ENCODE results near the gene RTN4RL1. TPM values are rescaled to one million over a fixed set of nuclear protein-coding genes. Genes with fewer than 3 reads are reported as not detected.

The RTN4RL1 gene
- total and polyA plus RNA-seq, 2 of the 13 experiments (the other 11 are each of a cell fraction or from before 2014, with no cell fraction given): 0.01 TPM; not detected in 1

DNA sequence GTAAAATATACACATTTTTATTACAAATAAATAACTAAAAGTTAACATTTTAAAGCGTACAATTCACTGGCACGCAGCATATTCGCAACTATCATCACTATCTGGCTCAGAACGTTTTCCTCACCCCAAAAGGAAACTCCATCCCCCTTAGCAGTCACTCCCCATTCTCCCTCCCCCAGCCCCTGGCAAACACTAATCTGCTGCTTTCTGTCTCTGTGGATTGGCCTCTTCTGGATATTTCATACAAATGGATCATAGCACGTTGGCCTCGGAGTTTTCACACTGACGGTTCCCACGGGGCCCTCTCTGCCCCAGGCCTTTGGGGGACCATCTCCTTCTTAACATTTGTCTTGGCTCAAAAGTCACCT lies 64.6 kb downstream of the RTN4RL1 start:
- in situ Hi-C loops (cut with HindIII; ENCODE audit: extremely low pct_ligation_motif_present, low pct_unique_long_range_greater_than_20kb) (no loop called here), intact Hi-C loops (cut with micrococcal nuclease; ENCODE audit: unreplicated experiment) (no loop called here)
- Histone ChIP-seq H3K27me3 (ENCODE audit: control insufficient read depth in 1 of 2, insufficient read depth in 2 of 2, low read length in 2 of 2) (peaks cover 8 to 30% of the 10 kb centered on the region in 2 experiments), H3K27ac (ENCODE audit: extremely low read length, insufficient read depth, low read length) (no peak overlapping the region), H3K36me3 (replicated peaks in 1 of 2; ENCODE audit: control insufficient read depth in 1 of 2, insufficient read depth in 2 of 2, low read length in 2 of 2) (no peaks in the 10 kb centered on the region), H3K79me2 (ENCODE audit: insufficient read depth, low read length) (no peaks in the 10 kb centered on the region), H3K4me3 (replicated peaks in 1 of 3; ENCODE audit: insufficient read depth in 1 of 3, low read depth in 2 of 3, low read length in 3 of 3) (no peak overlapping the region), H2AFZ (ENCODE audit: low read length) (no peak overlapping the region), H3K4me2 (ENCODE audit: low read depth, low read length) (no peak overlapping the region), H3K4me1 (ENCODE audit: insufficient read depth, low read length) (peaks cover 28% of the 10 kb centered on the region), H3K9ac (ENCODE audit: insufficient read depth, low read depth, low read length) (no peak overlapping the region), H4K20me1 (ENCODE audit: insufficient read depth, low read length) (no peaks in the 10 kb centered on the region), H3K9me3 (ENCODE audit: low read length) (no peaks in the 10 kb centered on the region)
- POLR2A ChIA-PET: no interaction called here
- WGBS (ENCODE audit: low lambda C conversion rate): 47% methylated on average over 8 of the region's 8 CpGs
- BruUV-seq (replicated peaks): no TSS peak
- CTCF ChIA-PET (ENCODE audit: low intra/inter-chr PET ratio, low total read pairs): no interaction called here
- ATAC-seq (no peak), FAIRE-seq (no peak), DNase-seq (ENCODE audit: low spot score) (no peak)
- TF ChIP-seq RNF2 (conservative IDR thresholded peaks at IDR 0.05; ENCODE audit: low read depth) (no peak), POGZ (CRISPR knock-in tag; IDR thresholded peaks at IDR 0.05) (no peak), HINFP (CRISPR knock-in tag; IDR thresholded peaks at IDR 0.05; ENCODE audit: low read depth) (no peak), ZNF367 (CRISPR knock-in tag; IDR thresholded peaks at IDR 0.05; ENCODE audit: borderline replicate concordance) (no peak), HOMEZ (CRISPR knock-in tag; IDR thresholded peaks at IDR 0.05; ENCODE audit: low read depth) (no peak), HOXA9 (CRISPR knock-in tag; IDR thresholded peaks at IDR 0.05; ENCODE audit: borderline replicate concordance) (no peak), ATM (IDR thresholded peaks at IDR 0.05; ENCODE audit: borderline replicate concordance) (no peak), ZNF747 (CRISPR knock-in tag; IDR thresholded peaks at IDR 0.05; ENCODE audit: borderline replicate concordance) (no peak), NR2F1 (CRISPR knock-in tag; IDR thresholded peaks at IDR 0.05) (no peak), GZF1 (CRISPR knock-in tag; IDR thresholded peaks at IDR 0.05) (no peak), RELA (CRISPR knock-in tag; IDR thresholded peaks at IDR 0.05) (no peak), JUN (CRISPR knock-in tag; IDR thresholded peaks at IDR 0.05) (no peak)
- TF ChIP-seq, protein P1, sequence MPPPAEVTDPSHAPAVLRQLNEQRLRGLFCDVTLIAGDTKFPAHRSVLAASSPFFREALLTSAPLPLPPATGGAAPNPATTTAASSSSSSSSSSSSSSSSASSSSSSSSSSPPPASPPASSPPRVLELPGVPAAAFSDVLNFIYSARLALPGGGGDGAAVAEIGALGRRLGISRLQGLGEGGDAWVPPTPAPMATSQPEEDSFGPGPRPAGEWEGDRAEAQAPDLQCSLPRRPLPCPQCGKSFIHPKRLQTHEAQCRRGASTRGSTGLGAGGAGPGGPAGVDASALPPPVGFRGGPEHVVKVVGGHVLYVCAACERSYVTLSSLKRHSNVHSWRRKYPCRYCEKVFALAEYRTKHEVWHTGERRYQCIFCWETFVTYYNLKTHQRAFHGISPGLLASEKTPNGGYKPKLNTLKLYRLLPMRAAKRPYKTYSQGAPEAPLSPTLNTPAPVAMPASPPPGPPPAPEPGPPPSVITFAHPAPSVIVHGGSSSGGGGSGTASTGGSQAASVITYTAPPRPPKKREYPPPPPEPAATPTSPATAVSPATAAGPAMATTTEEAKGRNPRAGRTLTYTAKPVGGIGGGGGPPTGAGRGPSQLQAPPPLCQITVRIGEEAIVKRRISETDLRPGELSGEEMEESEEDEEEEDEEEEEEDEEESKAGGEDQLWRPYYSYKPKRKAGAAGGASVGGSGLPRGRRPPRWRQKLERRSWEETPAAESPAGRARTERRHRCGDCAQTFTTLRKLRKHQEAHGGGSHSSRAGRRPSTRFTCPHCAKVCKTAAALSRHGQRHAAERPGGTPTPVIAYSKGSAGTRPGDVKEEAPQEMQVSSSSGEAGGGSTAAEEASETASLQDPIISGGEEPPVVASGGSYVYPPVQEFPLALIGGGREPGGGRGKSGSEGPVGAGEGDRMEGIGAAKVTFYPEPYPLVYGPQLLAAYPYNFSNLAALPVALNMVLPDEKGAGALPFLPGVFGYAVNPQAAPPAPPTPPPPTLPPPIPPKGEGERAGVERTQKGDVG (CRISPR knock-in tag; IDR thresholded peaks at IDR 0.05; ENCODE audit: borderline replicate concordance): no peak
- TF ChIP-seq, protein P2, sequence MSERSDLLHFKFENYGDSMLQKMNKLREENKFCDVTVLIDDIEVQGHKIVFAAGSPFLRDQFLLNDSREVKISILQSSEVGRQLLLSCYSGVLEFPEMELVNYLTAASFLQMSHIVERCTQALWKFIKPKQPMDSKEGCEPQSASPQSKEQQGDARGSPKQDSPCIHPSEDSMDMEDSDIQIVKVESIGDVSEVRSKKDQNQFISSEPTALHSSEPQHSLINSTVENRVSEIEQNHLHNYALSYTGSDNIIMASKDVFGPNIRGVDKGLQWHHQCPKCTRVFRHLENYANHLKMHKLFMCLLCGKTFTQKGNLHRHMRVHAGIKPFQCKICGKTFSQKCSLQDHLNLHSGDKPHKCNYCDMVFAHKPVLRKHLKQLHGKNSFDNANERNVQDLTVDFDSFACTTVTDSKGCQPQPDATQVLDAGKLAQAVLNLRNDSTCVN (CRISPR knock-in tag; IDR thresholded peaks at IDR 0.05; ENCODE audit: borderline replicate concordance): no peak
- TF ChIP-seq, protein P3, sequence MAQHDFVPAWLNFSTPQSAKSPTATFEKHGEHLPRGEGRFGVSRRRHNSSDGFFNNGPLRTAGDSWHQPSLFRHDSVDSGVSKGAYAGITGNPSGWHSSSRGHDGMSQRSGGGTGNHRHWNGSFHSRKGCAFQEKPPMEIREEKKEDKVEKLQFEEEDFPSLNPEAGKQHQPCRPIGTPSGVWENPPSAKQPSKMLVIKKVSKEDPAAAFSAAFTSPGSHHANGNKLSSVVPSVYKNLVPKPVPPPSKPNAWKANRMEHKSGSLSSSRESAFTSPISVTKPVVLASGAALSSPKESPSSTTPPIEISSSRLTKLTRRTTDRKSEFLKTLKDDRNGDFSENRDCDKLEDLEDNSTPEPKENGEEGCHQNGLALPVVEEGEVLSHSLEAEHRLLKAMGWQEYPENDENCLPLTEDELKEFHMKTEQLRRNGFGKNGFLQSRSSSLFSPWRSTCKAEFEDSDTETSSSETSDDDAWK (CRISPR knock-in tag; IDR thresholded peaks at IDR 0.05): no peak

Data from HepG2 (cell line).